ENCODE data around the gene LSP1.

GRCh38 chr11:1866226-1866625 is 13.3 kb downstream of the LSP1 start:
- TF ChIP-seq CTCF (conservative IDR thresholded peaks at IDR 0.05) (no peak), ZFX (IDR thresholded peaks at IDR 0.05) (no peak)
